DOHH2 (cell line): Measurements from ENCODE around the gene MOB2.

Experiments
- H3F3A ChIP-seq: fragments of 200-600 bp; sonication (generic), shearing (Covaris generic); 2 replicates; pipeline ENCODE4 v1.6.0; 2016; ENCODE audit warnings: antibody characterized with exemption, mild to moderate bottlenecking; ENCODE audit not compliant: control insufficient read depth, insufficient read depth
- H3K27ac ChIP-seq: fragments of 200-600 bp; sonication (generic); 2 replicates; pipeline ENCODE4 v1.5.1; 2014; ENCODE audit warnings: low read depth, mild to moderate bottlenecking, low read length, moderate library complexity
- H3K27me3 ChIP-seq: fragments of 200-600 bp; sonication (generic); 2 replicates; pipeline ENCODE4 v1.6.1; 2014; ENCODE audit warnings: mild to moderate bottlenecking, low read length, mixed read lengths; ENCODE audit not compliant: control insufficient read depth
- H3K36me3 ChIP-seq: fragments of 200-600 bp; sonication (generic); 2 replicates; pipeline ENCODE4 v1.6.1; 2014; ENCODE audit warnings: mild to moderate bottlenecking, low read length, moderate library complexity, mixed read lengths; ENCODE audit not compliant: control insufficient read depth
- H3K4me1 ChIP-seq: fragments of 200-600 bp; sonication (generic); 2 replicates; pipeline ENCODE4 v1.6.1; 2014; ENCODE audit warnings: mild to moderate bottlenecking, low read length, mixed read lengths; ENCODE audit not compliant: control insufficient read depth
- H3K4me2 ChIP-seq: fragments of 200-600 bp; sonication (generic); 2 replicates; pipeline ENCODE4 v1.6.0; 2014; ENCODE audit warnings: mild to moderate bottlenecking, low read length, moderate library complexity
- H3K4me3 ChIP-seq: fragments of 200-600 bp; sonication (generic); 2 replicates; pipeline ENCODE4 v1.5.1; 2014; ENCODE audit warnings: mild to moderate bottlenecking, low read length, mixed read lengths
- H3K79me2 ChIP-seq: fragments of 200-600 bp; sonication (generic); 2 replicates; pipeline ENCODE4 v1.6.1; 2014; ENCODE audit warnings: mild to moderate bottlenecking, low read length, mixed read lengths; ENCODE audit not compliant: control insufficient read depth
- H3K9me2 ChIP-seq: fragments of 200-600 bp; sonication (generic); replicated peaks from 2 replicates; pipeline ENCODE4 v1.6.1; 2014; ENCODE audit warnings: mild to moderate bottlenecking, low read length, mixed read lengths; ENCODE audit not compliant: control insufficient read depth
- H3K9me3 ChIP-seq: fragments of 200-600 bp; sonication (generic); 2 replicates; pipeline ENCODE4 v1.6.1; 2014; ENCODE audit warnings: antibody characterized with exemption, low read length, mixed read lengths; ENCODE audit not compliant: control insufficient read depth, insufficient read depth
- H4K20me1 ChIP-seq: fragments of 200-600 bp; sonication (generic); 2 replicates; pipeline ENCODE4 v1.6.0; 2014; ENCODE audit warnings: low read depth, mild to moderate bottlenecking, antibody characterized with exemption, low read length, moderate library complexity; ENCODE audit not compliant: control insufficient read depth, insufficient read depth
- CTCF ChIP-seq: fragments of 200-600 bp; sonication (generic); IDR thresholded peaks from one replicate; pipeline ENCODE4 v1.5.1; 2014; ENCODE audit warnings: antibody characterized with exemption, mild to moderate bottlenecking, low read depth, low read length; ENCODE audit not compliant: poor library complexity, severe bottlenecking
- EZH2phosphoT487 ChIP-seq: fragments of 200-600 bp; sonication (generic); IDR thresholded peaks from 2 replicates; pipeline ENCODE4 v1.6.1; 2017; ENCODE audit warnings: borderline replicate concordance, mild to moderate bottlenecking, antibody characterized with exemption, low read length, moderate library complexity, mixed read lengths

The MOB2 gene

GRCh38 chr11:1472180-1473005, 14.2 kb downstream of the MOB2 start:
- Histone ChIP-seq H3F3A (no peaks in the 10 kb centered on the region), H3K27me3 (no peaks in the 10 kb centered on the region), H3K4me3 (no peak overlapping the region), H3K4me2 (no peak overlapping the region), H3K4me1 (no peaks in the 10 kb centered on the region), H4K20me1 (no peaks in the 10 kb centered on the region), H3K9me2 (no peaks in the 10 kb centered on the region), H3K27ac (no peak overlapping the region), H3K9me3 (no peaks in the 10 kb centered on the region), H3K79me2 (no peaks in the 10 kb centered on the region), H3K36me3 (peaks cover 1% of the 10 kb centered on the region; the same call in 1 of the 2 replicates)
- no peak for TF ChIP-seq CTCF
- TF ChIP-seq EZH2phosphoT487, result no peak

GRCh38 chr11:1471736-1472135, 14.8 kb downstream of the MOB2 start:
- TF ChIP-seq EZH2phosphoT487 (no peak), CTCF (no peak)
- Histone ChIP-seq H3K4me2 (no peak overlapping the region), H3F3A (no peaks in the 10 kb centered on the region), H3K27me3 (no peaks in the 10 kb centered on the region), H3K4me3 (no peak overlapping the region), H3K9me2 (no peaks in the 10 kb centered on the region), H3K27ac (no peak overlapping the region), H3K9me3 (no peaks in the 10 kb centered on the region), H3K4me1 (no peaks in the 10 kb centered on the region), H3K36me3 (no peaks in the 10 kb centered on the region), H3K79me2 (no peaks in the 10 kb centered on the region), H4K20me1 (no peaks in the 10 kb centered on the region)

- no peak overlapping the region for H3K4me2 ChIP-seq
- no peak for TF ChIP-seq EZH2phosphoT487
- no peak for TF ChIP-seq CTCF
- H3K9me2 ChIP-seq, result no peaks in the 10 kb centered on the region
- H3K4me3 ChIP-seq, result no peak overlapping the region
- H3K27ac ChIP-seq, result no peak overlapping the region
- H4K20me1 ChIP-seq, result no peaks in the 10 kb centered on the region
- no peaks in the 10 kb centered on the region for H3K79me2 ChIP-seq
- H3K27me3 ChIP-seq, result no peaks in the 10 kb centered on the region
- H3K36me3 ChIP-seq, result no peaks in the 10 kb centered on the region
- H3K9me3 ChIP-seq, result no peaks in the 10 kb centered on the region
- no peaks in the 10 kb centered on the region for H3F3A ChIP-seq
- H3K4me1 ChIP-seq, result no peaks in the 10 kb centered on the region
Measured at GRCh38 chr11:1470681-1471611, 15.6 kb downstream of the MOB2 start.
